Fibroblast of lung (primary cell): ENCODE results near the gene ITPR1.

Source experiments
- EZH2 ChIP-seq: IDR thresholded peaks from 2 replicates; pipeline ENCODE4 v1.5.1; 2012; ENCODE audit warnings: low read length, control low read depth, mild to moderate bottlenecking; ENCODE audit errors: missing control alignments
- TF ChIP-seq, protein P1 (sequence below), 2 donors: IDR thresholded peaks in 1 of 2; conservative IDR thresholded peaks in 1 of 2; 1 replicate in 1 of 2; 2 replicates in 1 of 2; pipeline ENCODE4 v1.5.1; 2011 to 2012; ENCODE audit warnings: low read length in 2 of 2, control low read depth in 1 of 2, inconsistent platforms in 1 of 2, low read depth in 1 of 2, mild to moderate bottlenecking in 1 of 2

DNA sequence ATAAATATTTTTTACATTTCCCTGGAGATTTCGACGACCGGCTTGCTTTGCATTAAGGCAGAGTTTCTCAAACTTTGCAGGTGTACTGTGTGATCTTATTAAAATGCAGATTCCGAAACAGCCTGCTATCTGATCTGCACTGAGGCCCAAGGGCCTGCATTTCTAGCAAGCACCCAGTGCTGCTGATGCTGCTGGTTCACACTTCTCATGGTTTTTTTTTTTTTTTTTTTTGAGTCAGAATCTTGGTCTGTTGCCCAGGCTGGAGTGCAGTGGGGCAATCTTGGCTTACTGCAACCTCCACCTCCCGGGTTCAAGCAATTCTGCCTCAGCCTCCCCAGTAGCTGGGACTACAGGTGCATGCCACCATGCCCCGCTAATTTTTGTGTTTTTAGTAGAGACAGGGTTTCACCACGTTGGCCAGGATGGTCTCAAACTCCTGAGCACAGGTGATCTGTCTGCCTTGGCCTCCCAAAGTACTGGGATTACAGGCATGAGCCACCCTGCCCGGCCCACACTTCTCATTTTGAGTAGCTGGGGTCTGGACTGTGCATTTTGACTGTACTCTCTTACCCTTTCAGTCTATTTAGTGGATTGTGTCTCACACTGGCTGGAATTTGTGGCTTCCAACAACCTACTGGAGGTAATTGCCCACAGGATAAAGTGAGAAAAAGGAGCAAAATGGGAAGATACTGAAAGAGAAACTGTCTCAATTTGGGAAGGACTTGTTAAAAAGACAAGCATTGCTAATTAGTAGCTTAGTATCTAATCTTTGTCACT lies 94.1 kb downstream of the ITPR1 start:
- TF ChIP-seq, protein P1, sequence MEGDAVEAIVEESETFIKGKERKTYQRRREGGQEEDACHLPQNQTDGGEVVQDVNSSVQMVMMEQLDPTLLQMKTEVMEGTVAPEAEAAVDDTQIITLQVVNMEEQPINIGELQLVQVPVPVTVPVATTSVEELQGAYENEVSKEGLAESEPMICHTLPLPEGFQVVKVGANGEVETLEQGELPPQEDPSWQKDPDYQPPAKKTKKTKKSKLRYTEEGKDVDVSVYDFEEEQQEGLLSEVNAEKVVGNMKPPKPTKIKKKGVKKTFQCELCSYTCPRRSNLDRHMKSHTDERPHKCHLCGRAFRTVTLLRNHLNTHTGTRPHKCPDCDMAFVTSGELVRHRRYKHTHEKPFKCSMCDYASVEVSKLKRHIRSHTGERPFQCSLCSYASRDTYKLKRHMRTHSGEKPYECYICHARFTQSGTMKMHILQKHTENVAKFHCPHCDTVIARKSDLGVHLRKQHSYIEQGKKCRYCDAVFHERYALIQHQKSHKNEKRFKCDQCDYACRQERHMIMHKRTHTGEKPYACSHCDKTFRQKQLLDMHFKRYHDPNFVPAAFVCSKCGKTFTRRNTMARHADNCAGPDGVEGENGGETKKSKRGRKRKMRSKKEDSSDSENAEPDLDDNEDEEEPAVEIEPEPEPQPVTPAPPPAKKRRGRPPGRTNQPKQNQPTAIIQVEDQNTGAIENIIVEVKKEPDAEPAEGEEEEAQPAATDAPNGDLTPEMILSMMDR (conservative IDR thresholded peaks at IDR 0.05 in 1 of 2, IDR thresholded peaks at IDR 0.05 in 1 of 2; ENCODE audit: low read depth in 1 of 2, low read length in 2 of 2) = no peak
- TF ChIP-seq EZH2 = no peak
